NCI-H2227 (cell line): ENCODE results near the gene WDR19.

Experiments used
- DNase-seq: peaks from one replicate; lab custom pipeline; 2025; ENCODE audit not compliant: unreplicated experiment; lab: John Stamatoyannopoulos, UW

WDR19 gene

GRCh38 chr4:39295784-39296183 is 113.5 kb downstream of the WDR19 start:
- DNase-seq, result no peak

GRCh38 chr4:39302901-39303300 is 120.6 kb downstream of the WDR19 start:
- DNase-seq, result no peak

- DNase-seq, result no peak
These were observed 121.5 kb downstream of the WDR19 start for GRCh38 chr4:39303871-39304270.

- no peak for DNase-seq
These were observed 122.3 kb downstream of the WDR19 start for GRCh38 chr4:39304651-39305050.

- DNase-seq, result no peak
These were observed 123.8 kb downstream of the WDR19 start for GRCh38 chr4:39305912-39306677.

- DNase-seq, result no peak
These were observed 126.3 kb downstream of the WDR19 start for GRCh38 chr4:39308611-39309010.

- DNase-seq, result peak; percentile 9
These were observed 130.5 kb downstream of the WDR19 start for GRCh38 chr4:39312816-39313215.

- no peak for DNase-seq
These were observed 137.3 kb downstream of the WDR19 start for GRCh38 chr4:39319676-39320075.

GRCh38 chr4:39320381-39321115 is 138.2 kb downstream of the WDR19 start:
- no peak for DNase-seq

- DNase-seq, result no peak
These were observed 141.5 kb downstream of the WDR19 start for GRCh38 chr4:39323821-39324220.

GRCh38 chr4:39324446-39324845 is 142.1 kb downstream of the WDR19 start:
- DNase-seq, result no peak

- no peak for DNase-seq
These were observed 142.7 kb downstream of the WDR19 start for GRCh38 chr4:39324897-39325613.

GRCh38 chr4:39326468-39326977 is 144.2 kb downstream of the WDR19 start:
- no peak for DNase-seq

GRCh38 chr4:39330353-39330752 is 148.0 kb downstream of the WDR19 start:
- no peak for DNase-seq

- DNase-seq, result no peak
These were observed 148.9 kb downstream of the WDR19 start for GRCh38 chr4:39331191-39331590.
